Uterus (tissue), 4 donors: ENCODE results near the gene PLD2. TPM values are rescaled to one million over a fixed set of nuclear protein-coding genes. Genes with fewer than 3 reads are reported as not detected.

ENCODE experiments used
- DNase-seq, 2 donors: peaks; one replicate each; pipeline ENCODE4 v3.0.0-alpha.2; 2019 to 2020
- H3K27ac ChIP-seq, 2 donors: fragments of 200-600 bp; sonication (generic); 1 replicate in 1 of 2; 2 replicates in 1 of 2; pipeline ENCODE4 v1.5.1; 2016 to 2018
- H3K27me3 ChIP-seq, 2 donors: fragments of 200-600 bp; sonication (generic); one replicate each; pipeline ENCODE4 v1.5.1; 2018 to 2019; ENCODE audit warnings: control low read depth in 1 of 2
- H3K36me3 ChIP-seq, 2 donors: fragments of 200-600 bp; sonication (generic); one replicate each; pipeline ENCODE4 v1.5.1; 2019; ENCODE audit warnings: control low read depth in 1 of 2
- H3K4me1 ChIP-seq, 2 donors: fragments of 200-600 bp; sonication (generic); one replicate each; pipeline ENCODE4 v1.5.1; 2018 to 2019; ENCODE audit warnings: control low read depth in 1 of 2
- H3K4me3 ChIP-seq, 2 donors: fragments of 200-600 bp; sonication (generic); 1 replicate in 1 of 2; 2 replicates in 1 of 2; pipeline ENCODE4 v1.5.1; 2018 to 2019; ENCODE audit warnings: mild to moderate bottlenecking in 1 of 2
- H3K9me3 ChIP-seq, 2 donors: fragments of 200-600 bp; sonication (generic); one replicate each; pipeline ENCODE4 v1.5.1; 2019; ENCODE audit warnings: control low read depth in 1 of 2
- POLR2A ChIP-seq, 2 donors: fragments of 450-650 bp; IDR thresholded peaks; one replicate each; pipeline ENCODE4 v1.6.1; 2016; ENCODE audit warnings: antibody characterized with exemption in 2 of 2, mild to moderate bottlenecking in 1 of 2, moderate library complexity in 1 of 2
- intact Hi-C: fragments of 100-400 bp; cut with DNase I; formaldehyde crosslinking; loops from one replicate; pipeline ENCODE4 v1.15.1; 2023; ENCODE audit warnings: low total_unique reads
- total RNA-seq, 4 donors: library from RNA; depleted of rRNA in 3 of 4; stranded (reverse); fragments of >200 nt in 3 of 4; gene quantifications; one replicate each; pipeline versions ENCODE4 v1.1.0 to v1.2.4, GENCODE V29; 2014 to 2023
- TF ChIP-seq, protein P1 (sequence below), 4 experiments: fragments of 200-600 bp in 2 of 4; fragments of 450-650 bp in 2 of 4; sonication (generic) in 2 of 4; IDR thresholded peaks; one replicate each; pipeline ENCODE4 v1.5.1; 2016 to 2019; ENCODE audit warnings: antibody characterized with exemption in 4 of 4, mild to moderate bottlenecking in 2 of 4, moderate library complexity in 1 of 4
- donor health status: DM: yes; HTN: yes; CAD: no.

PLD2 gene
- total RNA-seq, 4 donors from 2014 or later = 10.0 to 54.3 (median 25.1) TPM

- no peak overlapping the region for H3K4me3 ChIP-seq
- H3K9me3 ChIP-seq = no peaks in the 10 kb centered on the region
- H3K4me1 ChIP-seq = no peaks in the 10 kb centered on the region
- no peak overlapping the region for H3K27ac ChIP-seq
- no peaks in the 10 kb centered on the region for H3K36me3 ChIP-seq
- TF ChIP-seq POLR2A (IDR thresholded peaks at IDR 0.05) = no peak
- TF ChIP-seq, protein P1, sequence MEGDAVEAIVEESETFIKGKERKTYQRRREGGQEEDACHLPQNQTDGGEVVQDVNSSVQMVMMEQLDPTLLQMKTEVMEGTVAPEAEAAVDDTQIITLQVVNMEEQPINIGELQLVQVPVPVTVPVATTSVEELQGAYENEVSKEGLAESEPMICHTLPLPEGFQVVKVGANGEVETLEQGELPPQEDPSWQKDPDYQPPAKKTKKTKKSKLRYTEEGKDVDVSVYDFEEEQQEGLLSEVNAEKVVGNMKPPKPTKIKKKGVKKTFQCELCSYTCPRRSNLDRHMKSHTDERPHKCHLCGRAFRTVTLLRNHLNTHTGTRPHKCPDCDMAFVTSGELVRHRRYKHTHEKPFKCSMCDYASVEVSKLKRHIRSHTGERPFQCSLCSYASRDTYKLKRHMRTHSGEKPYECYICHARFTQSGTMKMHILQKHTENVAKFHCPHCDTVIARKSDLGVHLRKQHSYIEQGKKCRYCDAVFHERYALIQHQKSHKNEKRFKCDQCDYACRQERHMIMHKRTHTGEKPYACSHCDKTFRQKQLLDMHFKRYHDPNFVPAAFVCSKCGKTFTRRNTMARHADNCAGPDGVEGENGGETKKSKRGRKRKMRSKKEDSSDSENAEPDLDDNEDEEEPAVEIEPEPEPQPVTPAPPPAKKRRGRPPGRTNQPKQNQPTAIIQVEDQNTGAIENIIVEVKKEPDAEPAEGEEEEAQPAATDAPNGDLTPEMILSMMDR (IDR thresholded peaks at IDR 0.05) = no peak
- H3K27me3 ChIP-seq = no peaks in the 10 kb centered on the region
- DNase-seq = no peak
- intact Hi-C loops = no loop called here
These were observed 33.3 kb downstream of the PLD2 start for GRCh38 chr17:4839965-4840892.

GRCh38 chr17:4840893-4841242 is 33.9 kb downstream of the PLD2 start:
- no peak overlapping the region for H3K4me3 ChIP-seq
- DNase-seq = no peak
- no peak overlapping the region for H3K27ac ChIP-seq
- H3K9me3 ChIP-seq = no peaks in the 10 kb centered on the region
- intact Hi-C loops = no loop called here
- no peaks in the 10 kb centered on the region for H3K36me3 ChIP-seq
- H3K27me3 ChIP-seq = no peaks in the 10 kb centered on the region
- no peaks in the 10 kb centered on the region for H3K4me1 ChIP-seq
- no peak for TF ChIP-seq POLR2A (IDR thresholded peaks at IDR 0.05)
- TF ChIP-seq, protein P1 (IDR thresholded peaks at IDR 0.05) = no peak

DNA sequence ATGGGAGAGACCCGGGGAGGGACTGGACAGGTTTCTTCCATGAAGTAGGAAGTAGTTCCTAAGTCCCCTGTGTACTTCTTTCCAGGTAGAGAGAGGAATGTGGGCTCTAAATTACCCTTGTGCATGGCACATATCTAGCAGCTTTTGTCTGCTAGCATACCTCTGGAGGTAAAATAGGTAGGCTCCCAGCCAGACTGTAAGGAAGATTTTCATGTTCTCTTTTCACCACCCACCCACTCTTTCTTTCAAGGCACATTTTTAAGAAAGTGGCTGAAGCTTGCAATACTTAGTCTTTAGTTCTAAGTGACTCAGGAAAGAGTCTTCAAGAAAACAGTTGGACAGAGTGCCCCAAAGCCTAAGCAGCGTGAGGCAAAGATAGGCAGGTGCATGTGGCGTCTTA is 35.4 kb downstream of the PLD2 start:
- no peak for DNase-seq
- Histone ChIP-seq H3K27ac (no peak overlapping the region), H3K9me3 (no peaks in the 10 kb centered on the region), H3K4me3 (no peak overlapping the region), H3K36me3 (no peaks in the 10 kb centered on the region), H3K4me1 (no peaks in the 10 kb centered on the region), H3K27me3 (no peaks in the 10 kb centered on the region)
- intact Hi-C loops = no loop called here
- TF ChIP-seq, protein P1 (IDR thresholded peaks at IDR 0.05) = no peak
- TF ChIP-seq POLR2A (IDR thresholded peaks at IDR 0.05) = no peak

DNA sequence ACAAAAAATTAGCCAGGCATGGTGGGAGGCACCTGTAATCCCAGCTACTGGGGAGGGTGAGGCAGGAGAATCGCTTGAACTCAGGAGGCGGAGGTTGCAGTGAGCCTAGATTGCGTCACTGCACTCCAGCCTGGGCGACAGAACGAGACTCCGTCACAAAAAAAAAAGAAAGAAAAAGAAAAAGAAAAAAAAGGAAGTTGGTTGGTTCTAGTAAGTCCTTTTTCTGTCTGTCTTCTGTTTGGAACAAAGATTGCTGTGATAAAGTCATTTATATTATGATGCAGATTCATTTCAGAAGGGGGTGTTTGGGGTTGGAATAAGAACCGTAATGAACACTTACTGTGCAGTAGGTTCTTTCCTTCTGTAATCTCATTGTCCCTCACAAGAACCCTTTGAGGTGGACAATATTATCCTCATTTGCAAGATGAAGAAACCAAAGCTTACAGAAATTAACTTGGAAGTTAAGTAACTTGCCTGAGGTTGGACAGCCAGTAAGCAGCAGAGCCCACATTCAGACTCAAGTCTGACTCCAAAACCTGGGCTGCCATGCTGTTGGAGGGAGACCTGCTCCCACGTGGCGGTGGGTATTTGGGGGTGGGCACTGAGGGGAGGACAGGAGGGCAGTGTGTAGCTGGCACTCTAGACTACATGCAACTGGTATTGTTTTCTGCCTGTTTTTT is 36.5 kb downstream of the PLD2 start:
- no peak for DNase-seq
- Histone ChIP-seq H3K9me3 (no peaks in the 10 kb centered on the region), H3K4me1 (no peaks in the 10 kb centered on the region), H3K27me3 (no peaks in the 10 kb centered on the region), H3K4me3 (no peak overlapping the region), H3K36me3 (no peaks in the 10 kb centered on the region), H3K27ac (no peak overlapping the region)
- TF ChIP-seq POLR2A (IDR thresholded peaks at IDR 0.05) = no peak
- TF ChIP-seq, protein P1 (IDR thresholded peaks at IDR 0.05) = no peak
- intact Hi-C loops = no loop called here

DNA sequence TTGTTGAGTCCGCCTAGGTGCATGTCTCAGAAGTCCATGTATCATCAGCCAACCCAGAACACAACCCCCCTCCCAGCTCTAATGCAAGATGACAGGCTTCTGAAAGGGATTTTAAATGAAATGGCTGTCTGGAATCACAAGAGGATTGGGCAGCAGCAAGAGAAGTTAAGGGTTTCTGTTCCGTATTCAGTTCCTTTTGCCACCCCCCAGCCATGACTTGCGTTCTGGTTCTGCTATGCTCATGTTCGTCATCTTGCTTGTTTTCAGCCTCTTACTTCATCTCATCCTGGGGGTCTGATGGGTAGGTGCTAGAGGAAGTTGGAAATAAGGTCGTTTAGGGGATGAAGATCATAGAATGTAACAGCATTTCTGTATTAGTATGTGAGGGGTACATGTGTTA is 38.2 kb downstream of the PLD2 start:
- intact Hi-C loops = no loop called here
- DNase-seq = no peak
- TF ChIP-seq, protein P1 (IDR thresholded peaks at IDR 0.05) = no peak
- no peak for TF ChIP-seq POLR2A (IDR thresholded peaks at IDR 0.05)
- H3K9me3 ChIP-seq = no peaks in the 10 kb centered on the region
- no peaks in the 10 kb centered on the region for H3K36me3 ChIP-seq
- H3K27ac ChIP-seq = no peak overlapping the region
- no peaks in the 10 kb centered on the region for H3K27me3 ChIP-seq
- no peak overlapping the region for H3K4me3 ChIP-seq
- H3K4me1 ChIP-seq = no peaks in the 10 kb centered on the region
